HUES48 (cell line): ENCODE results near the gene ZXDC.

Source experiments
- H3K27ac ChIP-seq: one replicate; pipeline ENCODE4 v1.7.0; 2013; ENCODE audit warnings: low read depth, low read length, inconsistent platforms
- H3K27me3 ChIP-seq: 2 replicates; pipeline ENCODE4 v1.6.1; 2013; ENCODE audit warnings: mild to moderate bottlenecking, low read length; ENCODE audit not compliant: control insufficient read depth, insufficient read depth
- H3K36me3 ChIP-seq: 2 replicates; pipeline ENCODE4 v1.6.1; 2013; ENCODE audit warnings: low read length; ENCODE audit not compliant: control insufficient read depth, insufficient read depth
- H3K4me1 ChIP-seq: 2 replicates; pipeline ENCODE4 v1.6.1; 2013; ENCODE audit warnings: mild to moderate bottlenecking, low read length; ENCODE audit not compliant: control insufficient read depth, insufficient read depth
- H3K4me3 ChIP-seq: 2 replicates; pipeline ENCODE4 v1.5.1; 2013; ENCODE audit warnings: mild to moderate bottlenecking, low read depth, low read length
- H3K9ac ChIP-seq: 2 replicates; pipeline ENCODE4 v1.6.1; 2013; ENCODE audit warnings: mild to moderate bottlenecking, low read depth, low read length, moderate library complexity
- H3K9me3 ChIP-seq: 2 replicates; pipeline ENCODE4 v1.6.1; 2013; ENCODE audit warnings: low read length; ENCODE audit not compliant: control insufficient read depth, insufficient read depth

The ZXDC gene

GRCh38 chr3:126432361-126433104, 43.2 kb downstream of the ZXDC start:
- H3K9ac ChIP-seq: no peak overlapping the region
- no peak overlapping the region for H3K4me3 ChIP-seq
- no peaks in the 10 kb centered on the region for H3K27me3 ChIP-seq
- H3K9me3 ChIP-seq: no peaks in the 10 kb centered on the region
- no peak overlapping the region for H3K27ac ChIP-seq
- H3K4me1 ChIP-seq: no peaks in the 10 kb centered on the region
- peaks cover 6% of the 10 kb centered on the region; the same call in 1 of the 2 replicates for H3K36me3 ChIP-seq

GRCh38 chr3:126431103-126431534, 44.6 kb downstream of the ZXDC start:
- H3K4me1 ChIP-seq: no peaks in the 10 kb centered on the region
- no peak overlapping the region for H3K27ac ChIP-seq
- no peaks in the 10 kb centered on the region for H3K27me3 ChIP-seq
- no peak overlapping the region for H3K4me3 ChIP-seq
- no peak overlapping the region for H3K9ac ChIP-seq
- H3K36me3 ChIP-seq: peaks cover 1% of the 10 kb centered on the region; the same call in 1 of the 2 replicates
- H3K9me3 ChIP-seq: peaks cover under 1% of the 10 kb centered on the region; the same call in 1 of the 2 replicates

DNA sequence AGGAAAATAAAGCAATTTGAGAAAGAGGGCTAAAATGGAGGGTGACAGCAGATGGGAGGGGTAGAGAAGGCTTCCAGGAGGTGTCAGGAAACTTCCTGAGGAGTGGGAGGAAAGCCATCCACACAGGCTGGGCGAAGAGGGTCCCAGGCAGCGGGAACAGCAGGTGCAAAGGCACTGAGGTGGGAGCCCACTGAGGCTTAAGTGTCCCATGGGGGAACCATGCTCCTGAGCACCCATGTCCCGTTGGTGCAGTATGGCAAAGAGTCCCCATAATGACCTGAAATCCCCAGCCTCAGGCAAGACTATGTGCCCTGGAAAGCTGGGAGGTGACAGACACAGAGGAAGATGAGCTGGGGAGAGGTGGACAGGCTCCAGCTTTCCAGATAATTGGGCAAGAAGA, 50.9 kb downstream of the ZXDC start:
- no peak overlapping the region for H3K4me3 ChIP-seq
- H3K27me3 ChIP-seq: no peaks in the 10 kb centered on the region
- H3K9me3 ChIP-seq: peaks cover 9% of the 10 kb centered on the region; the same call in 1 of the 2 replicates
- H3K4me1 ChIP-seq: peaks cover 9% of the 10 kb centered on the region
- no peak overlapping the region for H3K9ac ChIP-seq
- H3K27ac ChIP-seq: no peak overlapping the region
- H3K36me3 ChIP-seq: no peaks in the 10 kb centered on the region

GRCh38 chr3:126424039-126424717, 51.5 kb downstream of the ZXDC start:
- no peak overlapping the region for H3K27ac ChIP-seq
- H3K36me3 ChIP-seq: no peaks in the 10 kb centered on the region
- no peak overlapping the region for H3K4me3 ChIP-seq
- peaks cover 9% of the 10 kb centered on the region for H3K4me1 ChIP-seq
- no peaks in the 10 kb centered on the region for H3K27me3 ChIP-seq
- H3K9me3 ChIP-seq: peaks cover 9% of the 10 kb centered on the region; the same call in 1 of the 2 replicates
- no peak overlapping the region for H3K9ac ChIP-seq

- Histone ChIP-seq H3K27ac (no peak overlapping the region), H3K36me3 (no peaks in the 10 kb centered on the region), H3K9ac (no peak overlapping the region), H3K4me3 (no peak overlapping the region), H3K4me1 (peaks cover 9% of the 10 kb centered on the region), H3K27me3 (no peaks in the 10 kb centered on the region), H3K9me3 (peaks cover 9% of the 10 kb centered on the region; the same call in 1 of the 2 replicates)
Measured at GRCh38 chr3:126423191-126424038, 52.3 kb downstream of the ZXDC start.

- peaks cover 9% of the 10 kb centered on the region; the same call in 1 of the 2 replicates for H3K9me3 ChIP-seq
- H3K4me1 ChIP-seq: peaks cover 9% of the 10 kb centered on the region
- H3K9ac ChIP-seq: no peak overlapping the region
- H3K36me3 ChIP-seq: no peaks in the 10 kb centered on the region
- no peak overlapping the region for H3K4me3 ChIP-seq
- H3K27me3 ChIP-seq: no peaks in the 10 kb centered on the region
- no peak overlapping the region for H3K27ac ChIP-seq
Measured at GRCh38 chr3:126422571-126423091, 53.1 kb downstream of the ZXDC start.

DNA sequence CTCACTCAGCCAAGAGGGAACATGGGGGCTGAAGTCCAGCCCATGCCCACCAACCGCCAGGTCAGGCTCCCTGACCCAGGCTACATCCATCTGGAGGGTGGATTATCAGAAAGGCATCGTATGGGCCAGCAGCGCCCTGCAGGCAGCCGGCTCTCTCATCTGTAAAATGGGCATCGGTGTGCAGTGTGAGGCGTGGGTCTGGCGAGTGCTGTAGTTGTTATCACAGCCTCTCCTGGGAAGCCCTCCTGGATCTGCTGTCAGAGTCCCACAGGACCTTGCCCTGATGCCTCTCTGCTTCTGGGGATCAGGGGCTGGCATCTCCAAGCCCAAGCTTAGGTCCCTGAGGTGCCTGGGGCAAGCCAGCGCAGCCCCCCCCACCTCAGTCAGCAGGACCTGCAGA, 53.6 kb downstream of the ZXDC start:
- Histone ChIP-seq H3K4me1 (peaks cover 9% of the 10 kb centered on the region), H3K36me3 (no peaks in the 10 kb centered on the region), H3K9me3 (peaks cover 9% of the 10 kb centered on the region; the same call in 1 of the 2 replicates), H3K27ac (no peak overlapping the region), H3K27me3 (no peaks in the 10 kb centered on the region), H3K9ac (no peak overlapping the region), H3K4me3 (no peak overlapping the region)

GRCh38 chr3:126421573-126422119, 54.0 kb downstream of the ZXDC start:
- no peak overlapping the region for H3K27ac ChIP-seq
- no peak overlapping the region for H3K9ac ChIP-seq
- no peak overlapping the region for H3K4me3 ChIP-seq
- no peaks in the 10 kb centered on the region for H3K27me3 ChIP-seq
- peaks cover 9% of the 10 kb centered on the region; the same call in 1 of the 2 replicates for H3K9me3 ChIP-seq
- no peaks in the 10 kb centered on the region for H3K36me3 ChIP-seq
- H3K4me1 ChIP-seq: peaks cover 9% of the 10 kb centered on the region

DNA sequence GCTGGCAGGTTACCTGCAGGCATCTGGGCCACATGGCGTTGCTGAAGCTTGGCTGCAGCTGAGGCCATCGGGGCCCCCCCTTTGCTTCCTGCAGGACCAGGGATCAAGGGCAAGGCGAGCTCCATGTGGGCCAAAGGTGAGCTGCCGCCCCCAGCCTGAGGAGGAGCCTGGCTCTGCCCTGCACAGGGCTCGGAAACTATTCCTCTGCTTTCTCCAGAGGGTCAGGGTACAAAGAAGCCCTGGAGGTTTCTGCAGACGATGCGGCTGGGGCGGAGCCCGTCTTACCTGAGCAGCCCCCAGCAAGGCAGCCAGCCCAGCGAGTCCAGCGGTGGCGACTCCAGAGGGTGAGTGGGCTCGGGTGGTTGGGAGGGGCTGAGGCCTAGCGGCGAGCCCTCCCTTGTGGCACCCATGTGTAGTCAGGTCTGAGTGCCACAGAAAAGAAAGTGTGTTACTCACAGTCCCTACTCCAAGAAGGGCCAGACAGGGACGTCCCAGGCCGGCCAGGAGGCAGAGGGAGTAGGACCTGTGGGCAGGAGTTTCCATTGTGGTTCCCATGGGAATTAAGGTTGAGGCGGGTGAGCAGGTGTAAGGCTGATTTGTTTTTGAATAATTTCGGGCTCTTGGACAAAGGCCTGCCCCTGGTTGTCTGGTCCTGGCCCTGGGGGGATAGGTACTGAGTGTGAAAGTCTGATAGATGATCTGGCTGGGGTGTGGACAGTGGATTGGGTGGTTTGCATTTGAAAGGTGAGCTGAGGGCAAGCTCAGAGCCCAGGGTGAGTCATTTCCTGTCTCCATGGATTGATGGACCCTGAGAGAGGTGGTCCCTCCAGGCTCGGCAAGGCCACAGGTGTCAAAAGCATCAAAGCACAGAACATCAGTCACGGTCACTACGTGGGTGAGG, 55.6 kb downstream of the ZXDC start:
- Histone ChIP-seq H3K9ac (0 out of 2 replicates have a peak overlapping the region, but pooled peaks have one; percentile 20), H3K9me3 (no peaks in the 10 kb centered on the region), H3K27ac (peak overlapping the region; percentile 79), H3K36me3 (no peaks in the 10 kb centered on the region), H3K4me3 (no peak overlapping the region), H3K27me3 (no peaks in the 10 kb centered on the region), H3K4me1 (peaks cover 9% of the 10 kb centered on the region)
